CD4-positive, alpha-beta T cell treated with Interleukin-15 for 4 hours (primary cell): Measurements from ENCODE around the gene APOL1.
"Not testable (repeated sequence)": the region's sequence is repeated elsewhere in the genome, so short reads cannot be mapped to it uniquely, and the experiment has no call there.

ENCODE experiments used
- DNase-seq: peaks from one replicate; pipeline ENCODE4 v3.0.0-alpha.2; 2020; ENCODE audit warnings: low spot score

APOL1 gene, protein sequence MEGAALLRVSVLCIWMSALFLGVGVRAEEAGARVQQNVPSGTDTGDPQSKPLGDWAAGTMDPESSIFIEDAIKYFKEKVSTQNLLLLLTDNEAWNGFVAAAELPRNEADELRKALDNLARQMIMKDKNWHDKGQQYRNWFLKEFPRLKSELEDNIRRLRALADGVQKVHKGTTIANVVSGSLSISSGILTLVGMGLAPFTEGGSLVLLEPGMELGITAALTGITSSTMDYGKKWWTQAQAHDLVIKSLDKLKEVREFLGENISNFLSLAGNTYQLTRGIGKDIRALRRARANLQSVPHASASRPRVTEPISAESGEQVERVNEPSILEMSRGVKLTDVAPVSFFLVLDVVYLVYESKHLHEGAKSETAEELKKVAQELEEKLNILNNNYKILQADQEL

DNA sequence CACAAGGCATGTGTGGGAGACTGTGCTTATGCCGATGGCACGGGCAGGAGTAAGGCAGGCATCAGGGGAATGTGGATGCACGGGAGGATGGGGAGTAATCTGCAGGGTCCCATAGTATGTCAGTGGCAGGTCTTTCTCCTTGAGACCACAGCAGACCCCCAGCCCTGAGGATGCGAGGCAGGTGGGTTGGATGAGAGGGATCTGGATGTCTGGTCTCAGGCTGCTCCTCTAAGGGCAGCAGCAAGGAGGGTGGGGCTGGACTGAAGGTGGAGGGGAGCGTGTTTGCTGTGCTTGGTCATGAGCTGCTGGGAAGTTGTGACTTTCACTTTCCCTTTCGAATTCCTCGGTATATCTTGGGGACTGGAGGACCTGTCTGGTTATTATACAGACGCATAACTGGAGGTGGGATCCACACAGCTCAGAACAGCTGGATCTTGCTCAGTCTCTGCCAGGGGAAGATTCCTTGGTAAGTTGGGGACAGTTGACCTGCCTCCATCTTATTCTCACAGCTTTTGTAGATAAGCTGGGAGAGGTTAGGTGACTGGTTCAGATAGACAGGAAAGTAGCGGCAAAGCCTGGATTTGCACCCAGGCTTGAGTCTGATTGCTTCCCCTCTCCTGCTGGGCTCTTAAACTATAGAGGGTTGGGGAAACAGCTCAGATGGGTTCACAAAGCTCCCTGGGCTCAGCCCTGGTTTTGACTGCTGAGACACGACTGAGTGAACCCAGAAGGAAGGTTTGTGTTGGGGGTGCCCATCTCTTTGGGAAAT is at the start of gene APOL1:
APOL1 (plus strand) TSS at position 380 of the 769 bp plus-strand sequence. CDS start 1,823 bp downstream, outside the sequence.
- peak; percentile 67 for DNase-seq

DNA sequence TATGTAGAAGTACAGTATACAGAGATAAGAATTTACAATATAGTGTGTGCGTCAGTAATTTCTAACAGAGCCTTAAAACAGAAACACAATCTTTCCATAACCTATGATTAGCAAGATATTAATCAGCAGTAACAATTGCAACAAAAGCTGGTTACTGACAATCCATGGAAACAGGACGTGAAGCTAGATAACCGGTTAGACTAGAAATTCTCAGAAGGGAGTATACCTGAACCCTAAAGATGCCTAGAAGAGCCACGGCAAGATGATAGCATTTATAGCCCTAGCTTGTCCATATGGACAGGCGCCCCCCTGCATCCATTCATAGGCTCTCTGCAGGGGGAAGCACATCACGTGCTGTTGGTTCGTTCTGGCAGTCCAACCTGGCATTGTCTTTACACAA is 49.5 kb upstream of the APOL1 start:
- not testable (repeated sequence) for DNase-seq

DNA sequence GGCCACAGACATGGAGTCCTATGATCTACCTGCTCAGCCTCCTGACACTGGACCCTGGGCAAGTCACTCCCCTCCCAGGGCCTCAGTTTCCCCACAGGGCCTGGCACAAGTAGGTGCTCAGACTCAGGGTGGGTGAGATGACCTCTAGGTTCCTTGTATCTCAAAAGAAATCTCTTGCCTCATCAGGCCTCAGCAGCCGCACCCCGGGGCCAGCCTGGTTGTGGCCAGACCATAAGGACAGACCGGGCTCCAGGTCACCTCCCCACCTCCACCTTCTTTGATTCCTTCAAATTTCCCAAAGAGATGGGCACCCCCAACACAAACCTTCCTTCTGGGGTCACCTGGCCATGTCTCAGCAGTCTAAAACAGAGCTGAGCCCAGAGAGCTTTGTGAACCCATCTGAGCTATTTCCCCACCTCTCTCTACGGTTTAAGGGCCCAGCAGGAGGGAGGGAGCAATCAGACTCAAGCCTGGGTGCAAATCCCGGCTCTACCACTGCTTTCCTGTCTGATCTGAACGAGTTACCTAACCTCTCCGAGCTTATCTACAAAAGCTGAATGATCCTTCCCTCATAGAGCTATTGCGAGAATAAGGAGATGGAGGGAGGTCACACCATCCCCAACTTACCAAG is 48.8 kb upstream of the APOL1 start:
- no peak for DNase-seq

DNA sequence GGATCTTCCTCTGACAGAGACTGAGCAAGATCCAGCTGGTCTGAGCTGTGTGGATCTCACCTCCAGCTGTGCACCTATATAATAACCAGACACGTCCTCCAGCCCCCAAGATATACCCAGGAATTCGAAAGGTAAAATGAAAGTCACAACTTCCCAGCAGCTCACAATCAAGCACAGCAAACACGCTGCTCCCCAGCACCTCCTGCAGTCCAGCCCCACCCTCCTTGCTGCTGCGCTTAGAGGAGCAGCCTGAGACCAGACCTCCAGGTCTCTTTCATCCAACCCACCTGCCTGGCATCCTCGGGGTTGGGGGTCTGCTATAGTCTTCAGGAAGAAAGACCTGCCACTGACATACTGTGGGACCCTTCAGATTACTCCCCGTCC is 48.3 kb upstream of the APOL1 start:
- no peak for DNase-seq

DNA sequence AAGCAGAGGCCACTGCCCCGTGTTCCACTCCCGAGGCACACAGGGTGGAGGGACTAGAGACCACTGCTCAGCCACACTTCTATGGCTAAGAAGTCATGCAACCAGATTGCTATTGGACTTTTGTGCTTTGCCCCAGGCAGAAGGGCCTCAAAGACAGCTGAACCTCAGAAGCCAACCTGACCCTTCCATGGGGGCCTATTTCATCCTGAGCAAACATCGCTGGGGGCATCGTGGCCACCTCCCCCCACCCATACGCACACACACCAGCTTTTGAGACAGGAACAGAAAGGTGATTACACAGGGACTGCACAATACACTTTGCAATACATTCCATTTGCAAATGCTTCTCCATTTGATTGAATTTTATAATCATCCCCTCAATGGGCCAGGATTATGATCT is 47.4 kb upstream of the APOL1 start:
- not testable (repeated sequence) for DNase-seq

DNA sequence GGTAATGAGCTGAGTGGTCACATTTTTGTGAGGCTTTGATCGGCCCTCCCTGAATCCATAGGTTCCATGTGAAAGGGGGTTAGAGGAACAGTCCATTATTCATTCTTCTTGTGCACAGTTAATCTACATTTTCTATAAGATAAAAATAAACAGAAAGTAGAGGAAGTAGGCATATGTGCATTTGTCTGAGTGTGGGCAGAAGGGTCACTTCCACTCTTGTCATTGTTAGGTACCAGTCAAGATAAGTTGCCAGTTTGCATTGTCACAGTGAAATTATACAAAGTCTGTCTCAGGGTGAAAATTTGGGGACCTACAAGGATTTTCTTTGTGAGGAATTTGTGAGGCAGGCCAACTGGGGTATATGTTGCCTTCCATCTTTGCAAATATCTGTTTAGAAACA is 46.7 kb upstream of the APOL1 start:
- no peak for DNase-seq

DNA sequence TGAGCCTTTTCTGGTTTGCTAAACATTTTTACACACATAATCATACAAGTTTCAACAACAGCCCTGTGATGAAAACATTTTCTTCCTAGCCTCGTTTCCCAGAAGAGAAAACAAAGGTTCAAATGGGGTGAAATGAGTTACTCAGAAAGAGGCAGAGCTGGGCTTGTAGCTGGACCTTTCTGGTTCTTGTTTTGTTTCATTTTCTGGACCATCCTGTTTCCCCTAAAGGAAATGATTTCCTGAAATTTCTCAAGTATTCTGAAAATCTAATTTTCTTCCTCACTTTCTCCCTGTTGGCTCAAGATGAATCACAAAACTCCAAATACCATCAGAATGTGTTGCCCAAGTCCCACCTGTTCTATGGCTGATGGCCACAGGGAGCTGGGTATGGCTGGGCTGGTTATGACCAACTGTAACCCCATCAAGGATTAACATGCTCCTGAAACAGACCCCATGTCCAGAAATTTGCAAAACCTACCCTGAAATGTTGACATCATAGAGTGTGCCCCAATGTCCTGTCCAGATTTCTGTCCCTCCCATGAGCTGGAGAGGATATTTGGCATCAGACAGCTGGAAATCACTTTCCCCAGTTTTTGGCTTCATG is 44.7 kb upstream of the APOL1 start:
- no peak for DNase-seq

DNA sequence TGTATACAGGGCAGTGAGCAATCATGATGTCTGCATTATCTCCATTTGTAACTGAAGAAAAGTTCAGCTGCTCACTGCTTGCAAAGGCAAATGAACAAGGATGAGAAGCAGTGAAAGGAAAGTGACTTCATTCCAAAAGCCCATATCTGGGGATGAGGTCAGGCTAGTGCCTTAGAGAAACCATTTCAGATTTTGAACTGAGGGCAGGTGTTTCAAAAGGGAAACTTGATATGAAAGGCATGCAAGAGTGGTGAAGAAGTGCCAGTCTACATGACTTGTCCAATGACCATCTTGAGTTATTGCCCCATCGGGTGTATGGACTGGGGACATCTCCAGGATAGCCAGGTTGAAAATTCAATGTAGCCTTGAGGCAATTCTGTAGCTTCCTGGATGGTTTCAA is 44.0 kb upstream of the APOL1 start:
- no peak for DNase-seq

DNA sequence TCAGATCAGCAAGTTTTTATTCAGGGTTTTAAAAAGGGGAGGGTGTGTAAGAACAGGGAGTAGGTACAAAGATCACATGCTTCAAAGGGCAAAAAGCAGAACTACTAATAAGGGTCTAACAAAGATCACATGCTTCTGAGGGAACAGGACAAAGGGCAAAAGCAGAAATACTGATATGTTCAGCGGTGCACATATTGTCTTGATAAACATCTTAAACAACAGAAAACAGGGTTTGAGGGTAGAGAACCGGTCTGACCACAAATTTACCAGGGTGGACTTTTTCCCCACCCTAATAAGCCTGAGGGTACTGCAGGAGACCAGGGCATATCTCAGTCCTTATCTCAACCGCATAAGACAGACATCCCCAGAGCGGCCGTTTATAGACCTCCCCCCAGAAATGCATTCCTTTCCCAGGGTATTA is 43.4 kb upstream of the APOL1 start:
- not testable (repeated sequence) for DNase-seq

DNA sequence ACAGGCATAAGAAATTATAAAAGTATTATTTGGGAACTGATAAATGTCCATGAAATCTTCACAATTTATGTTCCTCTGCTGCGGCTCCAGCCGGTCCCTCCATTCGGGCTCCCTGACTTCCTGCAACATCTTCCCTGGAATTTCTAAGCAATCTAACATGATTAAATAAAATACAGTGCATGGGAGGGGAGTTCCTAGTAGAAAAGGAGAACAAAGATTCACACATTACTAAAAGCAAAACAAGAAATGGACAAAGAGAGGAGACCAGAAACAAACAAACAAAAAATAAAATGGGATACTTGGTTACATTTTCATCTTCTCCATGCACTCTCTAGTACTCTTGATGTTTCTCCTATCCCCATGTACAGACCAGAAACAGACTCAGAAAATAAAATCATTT is 42.7 kb upstream of the APOL1 start:
- DNase-seq: no peak

DNA sequence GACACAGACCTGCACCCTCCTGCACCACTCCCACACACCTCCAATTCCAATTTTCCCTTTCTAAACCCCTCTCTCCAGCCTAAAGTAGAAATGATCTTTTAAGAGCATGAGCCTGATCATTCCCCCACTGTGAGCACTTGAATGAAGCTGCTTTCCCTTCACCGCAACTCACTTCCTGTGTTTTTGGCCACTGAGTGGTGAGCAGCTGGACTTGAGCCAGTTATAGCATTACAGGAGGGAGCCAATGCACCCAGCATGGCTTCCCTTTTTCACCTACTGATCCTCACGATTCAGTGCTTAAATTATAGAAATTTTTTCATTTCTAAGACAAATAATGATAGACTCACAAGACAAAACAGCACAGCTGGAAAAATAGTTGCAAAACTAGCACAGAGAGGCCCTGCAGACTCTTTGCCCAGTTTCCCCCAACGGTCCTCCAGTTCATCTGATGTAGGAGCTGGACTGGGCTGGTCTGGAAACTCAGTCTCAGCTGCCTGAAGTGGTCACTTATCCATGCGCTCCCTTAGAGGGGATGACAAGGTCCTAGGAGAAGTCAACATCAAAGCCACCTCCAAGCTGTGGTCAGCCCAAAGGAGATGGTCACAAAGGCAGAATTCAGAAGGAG is 41.6 kb upstream of the APOL1 start:
- no peak for DNase-seq

DNA sequence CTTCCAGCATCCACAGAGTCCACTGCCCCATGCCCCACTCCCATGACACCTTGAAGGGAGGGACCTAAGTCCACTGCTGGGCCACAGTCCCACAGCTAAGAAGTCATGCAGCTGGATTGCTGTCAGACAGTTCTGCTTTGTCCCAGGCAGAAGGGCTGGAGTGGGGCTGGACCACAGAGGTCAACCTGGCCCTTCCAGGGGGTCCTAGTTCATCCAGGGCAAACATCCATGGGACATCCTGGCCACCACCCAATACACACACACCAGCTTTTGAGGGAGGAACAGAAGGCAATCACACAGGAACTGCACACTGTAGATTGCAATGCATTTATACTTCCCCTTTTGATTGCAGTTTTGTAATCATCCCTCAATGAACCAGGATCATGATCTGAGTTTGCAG is 40.0 kb upstream of the APOL1 start:
- DNase-seq: no peak

DNA sequence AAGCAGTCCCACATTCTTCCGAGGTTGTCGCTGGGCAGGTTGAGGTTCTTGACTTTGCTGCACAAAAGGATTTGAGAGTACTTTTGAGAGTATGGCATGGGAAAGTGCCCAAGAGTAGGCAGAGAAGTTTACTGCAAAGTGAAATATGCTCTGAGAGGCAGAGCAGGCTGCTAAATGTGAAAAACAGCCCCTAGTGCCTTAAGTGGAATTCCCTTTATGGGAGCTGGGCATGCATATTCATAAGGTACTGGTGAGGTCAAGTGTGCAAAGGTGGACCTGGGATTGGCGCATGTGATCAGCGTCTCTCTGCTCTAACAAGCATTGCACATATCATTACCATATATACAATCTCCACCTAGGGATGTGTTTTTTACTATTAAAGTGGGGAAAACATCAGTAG is 39.3 kb upstream of the APOL1 start:
- DNase-seq: no peak

DNA sequence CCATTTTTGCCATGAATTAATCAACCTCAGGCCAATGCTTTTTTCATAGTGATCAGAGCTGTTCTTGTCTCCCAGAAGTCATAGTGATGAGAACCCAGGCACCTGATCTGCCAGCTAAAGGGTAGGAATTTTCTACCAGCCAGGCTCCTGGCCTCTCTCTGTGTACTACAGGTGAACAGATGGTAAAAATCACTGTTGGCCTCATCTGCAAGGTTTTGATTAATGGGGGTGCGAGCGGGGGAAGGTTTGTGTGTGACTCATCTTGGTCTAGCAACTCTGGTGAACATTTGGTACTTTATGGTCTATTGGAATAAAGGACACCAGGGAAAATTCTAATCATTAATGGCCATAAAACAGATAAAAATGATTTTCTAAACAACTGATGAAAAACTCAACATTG is 37.0 kb upstream of the APOL1 start:
- DNase-seq: no peak

DNA sequence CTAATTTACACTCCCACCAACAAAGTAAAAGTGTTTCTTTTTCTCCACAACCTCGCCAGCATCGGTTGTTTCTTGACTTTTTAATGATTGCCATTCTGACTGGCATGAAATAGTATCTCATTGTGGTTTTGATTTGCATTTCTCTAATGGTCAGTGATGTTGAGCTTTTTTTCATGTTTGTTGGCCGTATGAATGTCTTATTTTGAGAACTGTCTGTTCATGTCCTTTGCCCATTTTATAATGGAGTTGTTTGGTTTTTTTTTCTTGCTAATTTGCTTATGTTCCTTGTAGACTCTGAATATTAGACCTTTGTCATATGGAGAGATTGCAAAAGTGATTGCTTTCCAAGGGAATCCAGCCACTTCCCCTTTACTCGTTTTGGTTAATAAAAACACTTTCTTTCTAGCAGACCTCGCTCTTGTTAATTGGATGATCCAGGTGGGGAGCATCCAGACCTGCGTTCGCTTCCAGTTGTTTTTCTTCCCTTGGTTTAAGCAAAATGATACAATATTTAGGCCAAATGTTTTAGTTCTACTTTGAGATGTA is 34.2 kb upstream of the APOL1 start:
- no peak for DNase-seq

DNA sequence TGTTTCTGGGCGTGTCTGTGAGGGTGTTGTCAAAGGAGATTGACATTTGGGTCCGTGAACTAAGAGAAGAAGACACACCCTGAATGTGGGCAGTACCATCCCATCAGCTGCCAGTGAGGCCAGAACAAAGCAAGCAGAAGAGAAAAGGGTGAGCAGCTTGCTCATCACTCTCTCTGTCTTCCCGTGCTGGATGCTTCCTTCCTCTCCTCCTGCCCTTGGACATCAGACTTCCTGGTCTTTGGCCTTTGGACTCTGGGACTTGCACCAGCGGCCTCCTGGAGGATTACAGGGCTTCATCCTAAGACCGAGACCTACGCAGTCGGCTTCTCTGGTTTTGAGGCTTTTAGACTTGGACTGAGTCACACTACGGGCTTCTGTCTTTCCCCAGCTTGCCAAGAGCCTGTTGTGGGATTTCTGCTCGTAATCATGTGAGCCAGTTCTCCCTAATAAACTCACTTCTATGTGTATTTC is 32.4 kb upstream of the APOL1 start:
- no peak for DNase-seq

DNA sequence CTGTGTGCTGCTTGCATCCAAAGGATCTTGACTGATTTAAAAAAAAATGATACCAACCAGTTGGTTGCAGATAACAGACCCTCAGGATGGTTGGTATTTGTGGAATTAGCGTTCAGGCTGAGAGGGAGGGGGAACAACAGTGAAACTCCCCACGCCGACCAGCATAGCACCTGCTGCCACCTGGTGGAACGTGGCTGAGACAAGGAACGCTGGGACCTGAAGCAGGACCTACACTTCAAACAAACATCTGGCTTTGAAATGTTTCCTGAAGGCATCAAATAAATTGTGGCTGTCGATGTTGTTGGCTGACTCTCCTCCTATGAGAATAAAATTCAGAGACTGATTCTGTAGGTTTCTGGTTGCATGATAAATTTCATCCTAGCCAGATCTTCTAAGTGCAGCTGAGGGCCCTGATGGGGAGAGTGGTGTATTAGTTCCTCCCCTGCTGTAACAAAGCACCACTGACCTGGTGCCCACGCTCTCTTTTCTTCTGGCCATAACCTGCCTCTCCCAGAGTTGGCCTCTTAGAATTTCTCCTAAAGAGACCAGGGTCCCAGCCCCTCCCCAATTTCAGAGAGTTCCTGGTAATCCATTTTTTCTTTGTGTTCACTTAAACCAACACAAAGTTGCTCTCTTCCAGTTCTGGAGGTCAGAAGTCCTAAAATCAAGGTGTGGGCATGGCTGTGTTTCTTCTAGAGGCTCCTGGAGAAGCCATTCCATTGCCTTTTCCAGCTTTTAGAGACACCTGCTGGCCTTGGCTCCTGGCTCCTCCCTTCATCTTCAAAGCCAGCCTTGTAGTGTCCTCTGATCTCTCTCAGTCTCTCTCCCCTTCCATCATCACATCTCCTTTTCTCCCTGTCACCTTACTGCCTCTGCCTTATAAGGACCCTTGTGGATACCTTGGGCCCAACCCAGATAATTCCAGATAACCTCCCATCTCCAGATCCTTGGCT is 30.9 kb upstream of the APOL1 start:
- peak; percentile 39 for DNase-seq

DNA sequence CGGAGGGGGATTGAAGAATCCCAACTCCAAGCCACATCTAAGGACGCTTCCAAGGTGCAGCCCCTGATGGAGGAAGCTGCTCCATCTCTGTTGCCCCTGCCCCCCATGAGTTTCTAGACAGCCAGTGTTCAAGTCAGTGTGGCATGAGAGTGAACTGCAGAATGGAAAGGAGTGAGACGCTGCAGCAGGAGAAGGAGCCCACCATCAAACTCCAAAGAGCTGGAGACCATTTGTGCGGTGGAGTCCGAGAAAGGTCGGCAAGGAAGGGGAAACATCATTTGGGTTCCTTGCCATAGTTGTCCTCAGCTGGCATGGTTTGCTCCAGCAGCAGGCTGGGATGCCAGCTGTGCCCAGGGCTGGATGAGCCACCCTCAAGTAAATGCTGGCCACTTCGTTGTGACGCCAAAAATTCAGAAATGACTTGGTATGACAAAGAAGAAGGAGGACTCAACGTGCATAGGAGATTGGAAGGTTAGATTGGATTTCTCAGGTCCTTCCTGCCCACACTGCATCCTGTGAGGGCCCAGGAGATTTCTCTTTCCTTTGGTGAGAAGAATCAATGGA is 30.0 kb upstream of the APOL1 start:
- DNase-seq: no peak

DNA sequence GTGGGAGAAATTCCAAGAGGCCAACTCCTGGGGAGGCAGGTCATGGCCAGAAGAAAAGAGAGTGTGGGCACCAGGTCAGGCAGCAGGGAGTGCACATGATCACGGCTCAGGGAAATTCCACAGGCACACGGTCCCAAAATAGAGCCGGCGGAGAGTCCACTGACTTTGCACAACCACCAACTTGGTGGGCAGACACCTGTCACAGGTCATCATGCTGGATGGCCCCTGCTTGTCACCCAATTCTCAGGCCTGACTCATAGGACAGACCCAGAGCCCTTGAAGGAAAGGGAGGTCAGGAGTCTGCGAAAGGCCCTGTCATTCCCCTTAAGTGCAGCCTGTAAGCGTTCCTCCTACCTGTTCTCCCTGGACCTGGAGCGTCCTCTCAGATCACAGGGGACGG is 29.4 kb upstream of the APOL1 start:
- no peak for DNase-seq

DNA sequence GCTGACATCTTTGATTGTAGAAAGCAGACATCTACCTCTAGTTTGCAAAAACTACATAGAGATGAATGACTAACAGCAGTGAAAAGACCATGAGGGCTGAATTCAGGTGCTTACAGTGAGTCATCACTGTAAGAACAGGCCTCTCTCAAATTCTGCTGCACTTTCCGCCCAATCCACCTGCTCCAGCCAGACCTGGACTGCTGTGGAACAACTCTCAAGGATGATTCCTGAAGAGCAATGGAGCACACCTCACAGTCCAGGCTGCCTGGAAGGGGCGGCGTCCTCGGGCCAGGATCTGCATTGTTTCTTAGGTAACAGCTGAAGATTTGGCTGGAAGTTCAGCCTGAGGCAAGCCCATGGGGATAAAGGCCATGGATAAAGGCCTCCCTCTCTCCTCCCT is 28.7 kb upstream of the APOL1 start:
- no peak for DNase-seq
